Measurements from ENCODE around the gene CDH4.

Gene CDH4

GRCh38 chr20:61881861-61882260 lies 629.8 kb downstream of the CDH4 start:
- no peak for DNase-seq (ENCODE audit: low spot score)

- no peak for DNase-seq (ENCODE audit: low spot score)
Observed at GRCh38 chr20:61882716-61883615, 630.9 kb downstream of the CDH4 start.

GRCh38 chr20:61883857-61884393 lies 631.9 kb downstream of the CDH4 start:
- no peak for DNase-seq (ENCODE audit: low spot score)

- no peak for DNase-seq (ENCODE audit: low spot score)
Observed at GRCh38 chr20:61884571-61885389, 632.7 kb downstream of the CDH4 start.

GRCh38 chr20:61885759-61886715 lies 634.0 kb downstream of the CDH4 start:
- DNase-seq (ENCODE audit: low spot score), result no peak

- DNase-seq (ENCODE audit: low spot score), result no peak
Observed at GRCh38 chr20:61886721-61887595, 634.9 kb downstream of the CDH4 start.

- no peak for DNase-seq (ENCODE audit: low spot score)
Observed at GRCh38 chr20:61887596-61888093, 635.6 kb downstream of the CDH4 start.

GRCh38 chr20:61888101-61888865 lies 636.2 kb downstream of the CDH4 start:
- no peak for DNase-seq (ENCODE audit: low spot score)

- DNase-seq (ENCODE audit: low spot score), result no peak
Observed at GRCh38 chr20:61889659-61890058, 637.6 kb downstream of the CDH4 start.

GRCh38 chr20:61890210-61890609 lies 638.1 kb downstream of the CDH4 start:
- no peak for DNase-seq (ENCODE audit: low spot score)

- no peak for DNase-seq (ENCODE audit: low spot score)
Observed at GRCh38 chr20:61891476-61891875, 639.4 kb downstream of the CDH4 start.

GRCh38 chr20:61891916-61892649 lies 640.0 kb downstream of the CDH4 start:
- no peak for DNase-seq (ENCODE audit: low spot score)

GRCh38 chr20:61895016-61895415 lies 643.0 kb downstream of the CDH4 start:
- no peak for DNase-seq (ENCODE audit: low spot score)

- DNase-seq (ENCODE audit: low spot score), result no peak
Observed at GRCh38 chr20:61895686-61896057, 643.6 kb downstream of the CDH4 start.

GRCh38 chr20:61896058-61896961 lies 644.2 kb downstream of the CDH4 start:
- DNase-seq (ENCODE audit: low spot score), result no peak

GRCh38 chr20:61897401-61898295 lies 645.6 kb downstream of the CDH4 start:
- no peak for DNase-seq (ENCODE audit: low spot score)

GRCh38 chr20:61898405-61898804 lies 646.3 kb downstream of the CDH4 start:
- DNase-seq (ENCODE audit: low spot score), result no peak

All from left forelimb (tissue), 1 donor.